Testis (tissue), 2 donors: Measurements from ENCODE around the gene HRG.

Experiments
- POLR2A ChIP-seq: fragments of 450-650 bp; IDR thresholded peaks from one replicate; pipeline ENCODE4 v1.6.1; 2017; ENCODE audit warnings: antibody characterized with exemption, mild to moderate bottlenecking, moderate library complexity
- TF ChIP-seq, protein P1 (sequence below), 3 experiments: fragments of 450-650 bp in 2 of 3; fragments of 200-600 bp in 1 of 3; sonication (generic) in 1 of 3; IDR thresholded peaks; one replicate each; pipeline ENCODE4 v1.5.1; 2016 to 2019; ENCODE audit warnings: antibody characterized with exemption in 3 of 3, mild to moderate bottlenecking in 2 of 3, moderate library complexity in 1 of 3

DNA sequence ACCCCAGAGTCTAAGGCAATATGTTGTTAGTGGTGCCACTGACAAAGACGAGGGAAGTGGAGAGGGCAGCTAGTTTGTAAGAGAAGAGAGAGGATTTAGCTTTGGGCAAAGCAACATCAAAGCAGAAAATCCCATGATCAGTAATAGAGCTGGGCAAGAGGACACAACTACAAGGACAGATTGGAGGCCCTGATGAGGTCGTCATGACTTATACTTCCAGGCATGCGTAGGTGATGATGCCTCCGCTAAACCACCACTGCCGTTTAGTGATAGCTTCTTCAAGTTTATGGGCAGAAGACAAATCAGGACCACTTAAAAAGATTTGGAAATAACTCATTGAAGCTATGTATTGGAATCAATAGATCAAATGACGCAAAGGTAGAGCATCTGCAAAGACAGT lies 2.6 kb downstream of the HRG start:
- no peak for TF ChIP-seq POLR2A
- TF ChIP-seq, protein P1, sequence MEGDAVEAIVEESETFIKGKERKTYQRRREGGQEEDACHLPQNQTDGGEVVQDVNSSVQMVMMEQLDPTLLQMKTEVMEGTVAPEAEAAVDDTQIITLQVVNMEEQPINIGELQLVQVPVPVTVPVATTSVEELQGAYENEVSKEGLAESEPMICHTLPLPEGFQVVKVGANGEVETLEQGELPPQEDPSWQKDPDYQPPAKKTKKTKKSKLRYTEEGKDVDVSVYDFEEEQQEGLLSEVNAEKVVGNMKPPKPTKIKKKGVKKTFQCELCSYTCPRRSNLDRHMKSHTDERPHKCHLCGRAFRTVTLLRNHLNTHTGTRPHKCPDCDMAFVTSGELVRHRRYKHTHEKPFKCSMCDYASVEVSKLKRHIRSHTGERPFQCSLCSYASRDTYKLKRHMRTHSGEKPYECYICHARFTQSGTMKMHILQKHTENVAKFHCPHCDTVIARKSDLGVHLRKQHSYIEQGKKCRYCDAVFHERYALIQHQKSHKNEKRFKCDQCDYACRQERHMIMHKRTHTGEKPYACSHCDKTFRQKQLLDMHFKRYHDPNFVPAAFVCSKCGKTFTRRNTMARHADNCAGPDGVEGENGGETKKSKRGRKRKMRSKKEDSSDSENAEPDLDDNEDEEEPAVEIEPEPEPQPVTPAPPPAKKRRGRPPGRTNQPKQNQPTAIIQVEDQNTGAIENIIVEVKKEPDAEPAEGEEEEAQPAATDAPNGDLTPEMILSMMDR (IDR thresholded peaks at IDR 0.05): no peak
